A549 (cell line): Measurements from ENCODE around the gene ALDH1B1. TPM values are rescaled to one million over a fixed set of nuclear protein-coding genes. Genes with fewer than 3 reads are reported as not detected.

ENCODE experiments used
- ATAC-seq, 2 experiments: fragments of 200-7000 bp in 1 of 2; fragments of >200 bp in 1 of 2; cut with Nextera tagmentation in 1 of 2; cut with Tn5 transposase in 1 of 2; 3 replicates each; pipeline versions ENCODE4 v1.8.0 to v1.9.1; 2018 to 2020; ENCODE audit warnings: mild to moderate bottlenecking in 1 of 2, moderate library complexity in 1 of 2
- CTCF ChIA-PET: fragments of 300-600 bp; sonication (Branson Sonifier 250); formaldehyde crosslinking; extraction: SDS; loops from one replicate; lab custom pipeline; 2021; ENCODE audit warnings: antibody characterized with exemption, inconsistent platforms; lab: Yijun Ruan, JAX
- POLR2A ChIA-PET: fragments of 350-600 bp; formaldehyde crosslinking; extraction: SDS; loops from one replicate; lab custom pipeline; 2021; ENCODE audit warnings: antibody characterized with exemption, inconsistent platforms; lab: Yijun Ruan, JAX
- DNase-seq, 2 experiments: peaks; one replicate each; pipeline versions ENCODE4 v3.0.0 to v3.0.0-alpha.2; 2011 to 2016; ENCODE audit warnings: low read depth in 1 of 2, low spot score in 1 of 2
- FAIRE-seq: peaks from 2 replicates; lab custom pipeline; 2011; peaks lifted over from hg19 to GRCh38; lab: Jason Lieb, UNC
- H3K27ac ChIP-seq, 2 experiments: fragments of >200 bp; sonication (Bioruptor Twin); formaldehyde crosslinking; 3 replicates each; pipeline ENCODE4 v1.5.1; 2016 to 2017
- H3K4me1 ChIP-seq: fragments of >200 bp; sonication (Bioruptor Twin); formaldehyde crosslinking; 3 replicates; pipeline ENCODE4 v1.6.1; 2016
- H3K4me2 ChIP-seq: fragments of >200 bp; sonication (Bioruptor Twin); formaldehyde crosslinking; 3 replicates; pipeline ENCODE4 v1.6.1; 2016
- H3K4me3 ChIP-seq: fragments of >200 bp; sonication (Bioruptor Twin); formaldehyde crosslinking; 3 replicates; pipeline ENCODE4 v1.5.1; 2016
- H3K9me3 ChIP-seq: fragments of >200 bp; sonication (Bioruptor Twin); formaldehyde crosslinking; 3 replicates; pipeline ENCODE4 v1.6.1; 2016
- BCL3 ChIP-seq: fragments of >200 bp; sonication (Bioruptor Twin); formaldehyde crosslinking; IDR thresholded peaks from 3 replicates; pipeline ENCODE4 v1.6.1; 2016
- CBX2 ChIP-seq: fragments of 200-600 bp; sonication (generic); IDR thresholded peaks from 2 replicates; pipeline ENCODE4 v1.6.1; 2016; ENCODE audit warnings: low read depth, mild to moderate bottlenecking, borderline replicate concordance
- CBX8 ChIP-seq: fragments of 200-600 bp; sonication (generic); IDR thresholded peaks from 2 replicates; pipeline ENCODE4 v1.6.1; 2016
- CHD2 ChIP-seq: fragments of 150-350 bp; IDR thresholded peaks from 2 replicates; pipeline ENCODE4 v1.6.1; 2014; ENCODE audit warnings: low read length; ENCODE audit not compliant: partially characterized antibody
- CHD4 ChIP-seq: fragments of 200-600 bp; sonication (generic); IDR thresholded peaks from 2 replicates; pipeline ENCODE4 v1.6.1; 2016; ENCODE audit warnings: antibody characterized with exemption, mild to moderate bottlenecking, borderline replicate concordance
- EHMT2 ChIP-seq: fragments of 200-600 bp; sonication (generic); IDR thresholded peaks from 2 replicates; pipeline ENCODE4 v1.6.1; 2016; ENCODE audit warnings: antibody characterized with exemption, low read depth, mild to moderate bottlenecking, moderate library complexity
- ELK1 ChIP-seq: fragments of 150-350 bp; IDR thresholded peaks from 2 replicates; pipeline ENCODE4 v1.6.1; 2014; ENCODE audit warnings: low read depth, mild to moderate bottlenecking, low read length
- FOSB ChIP-seq: fragments of 250-450 bp; sonication (Bioruptor Pico); IDR thresholded peaks from 2 replicates; pipeline ENCODE4 v1.5.0; 2020; ENCODE audit warnings: mild to moderate bottlenecking, moderate library complexity
- HES2 ChIP-seq: fragments of >200 bp; sonication (Bioruptor Twin); formaldehyde crosslinking; IDR thresholded peaks from 2 replicates; pipeline ENCODE4 v1.6.1; 2016
- HMGXB4 ChIP-seq: fragments of 250-450 bp; sonication (Bioruptor Pico); IDR thresholded peaks from 2 replicates; pipeline ENCODE4 v1.5.0; 2021; ENCODE audit warnings: mild to moderate bottlenecking, moderate library complexity, borderline replicate concordance
- HOXA7 ChIP-seq: fragments of 250-450 bp; sonication (Bioruptor Pico); IDR thresholded peaks from 2 replicates; pipeline ENCODE4 v1.5.0; 2020; ENCODE audit warnings: mild to moderate bottlenecking, moderate library complexity
- HOXB5 ChIP-seq: fragments of 250-450 bp; sonication (Bioruptor Pico); IDR thresholded peaks from 2 replicates; pipeline ENCODE4 v1.5.0; 2020; ENCODE audit warnings: mild to moderate bottlenecking, moderate library complexity
- JUN ChIP-seq, 2 experiments: fragments of >200 bp; sonication (Bioruptor Twin); formaldehyde crosslinking; IDR thresholded peaks; 2 replicates in 1 of 2; 3 replicates in 1 of 2; pipeline ENCODE4 v1.6.1; 2016 to 2017
- KDM1A ChIP-seq: fragments of 200-600 bp; sonication (generic); IDR thresholded peaks from 2 replicates; pipeline ENCODE4 v1.6.1; 2016; ENCODE audit warnings: low read depth, mild to moderate bottlenecking
- MAFK ChIP-seq: fragments of 450-650 bp; IDR thresholded peaks from 2 replicates; pipeline ENCODE4 v1.6.1; 2014; ENCODE audit not compliant: partially characterized antibody
- MAX ChIP-seq: IDR thresholded peaks from 2 replicates; pipeline ENCODE4 v1.6.1; 2012
- MAZ ChIP-seq: fragments of 150-350 bp; IDR thresholded peaks from 2 replicates; pipeline ENCODE4 v1.6.1; 2014; ENCODE audit warnings: antibody characterized with exemption, low read depth, low read length, borderline replicate concordance
- MYC ChIP-seq: IDR thresholded peaks from 2 replicates; pipeline ENCODE4 v1.6.1; 2012; ENCODE audit warnings: mild to moderate bottlenecking, inconsistent platforms, low read length, improper control_type of control experiment, borderline replicate concordance
- POLR2AphosphoS2 ChIP-seq: conservative IDR thresholded peaks from 2 replicates; pipeline ENCODE4 v1.6.1; 2012; ENCODE audit warnings: low read length, improper control_type of control experiment, inconsistent platforms
- RAD21 ChIP-seq, 2 experiments: fragments of >200 bp in 1 of 2; sonication (Bioruptor Twin) in 1 of 2; formaldehyde crosslinking in 1 of 2; IDR thresholded peaks in 1 of 2; conservative IDR thresholded peaks in 1 of 2; 2 replicates in 1 of 2; 3 replicates in 1 of 2; pipeline ENCODE4 v1.6.1; 2012 to 2018; ENCODE audit warnings: inconsistent platforms in 1 of 2
- USF2 ChIP-seq: fragments of 450-650 bp; IDR thresholded peaks from 2 replicates; pipeline ENCODE4 v1.6.1; 2014; ENCODE audit warnings: antibody characterized with exemption
- ZFP36 ChIP-seq: fragments of 450-650 bp; IDR thresholded peaks from 2 replicates; pipeline ENCODE4 v1.6.1; 2014; ENCODE audit warnings: borderline replicate concordance; ENCODE audit not compliant: partially characterized antibody
- ZNF302 ChIP-seq: fragments of 250-450 bp; sonication (Bioruptor Pico); IDR thresholded peaks from 2 replicates; pipeline ENCODE4 v1.9.0; 2021; ENCODE audit warnings: inconsistent platforms, mild to moderate bottlenecking, moderate library complexity
- WGBS: methylation state at CpG from one replicate; pipeline ENCODE4 v1.1.6; 2017; ENCODE audit errors: missing lambda C conversion rate; 5-methylcytosine and 5-hydroxymethylcytosine counted together
- polyA plus RNA-seq, 4 experiments: library from polyadenylated mRNA; depleted of rRNA in 3 of 4; stranded (reverse); fragments of >200 nt; fragmentation: RNase III in 1 of 4; extraction: RNeasy Plus Mini Kit Qiagen cat#74134 plus additional on column Dnase treatment in 1 of 4; gene quantifications; 2 replicates in 3 of 4; 3 replicates in 1 of 4; pipeline ENCODE4 v1.2.3, GENCODE V29; 2011 to 2017

ALDH1B1 gene
- polyA plus RNA-seq, 2 of the 4 experiments (the other 2 are of a cell fraction): 40.2 to 71.8 TPM

GRCh38 chr9:38391278-38392118 lies 1.0 kb upstream of the ALDH1B1 start:
- ATAC-seq (no peak), DNase-seq (no peak), FAIRE-seq (no peak)
- H3K4me3 ChIP-seq: peak overlapping the region; percentile 66
- no peak overlapping the region; a peak in 5 of 6 replicates for H3K27ac ChIP-seq
- WGBS: 88% methylated on average over 18 of the region's 18 CpGs
- ChIA-PET CTCF (interaction anchor here (0.7 to 3.9 kb wide), 5 partner anchors 9 to 476 kb away, joined by 3 to 18 read pairs (median 11); no protein-coding TSS in a partner anchor), POLR2A (interaction anchor here (0.6 kb wide), 1 partner anchor 907 kb away, joined by 4 read pairs; no protein-coding TSS in a partner anchor)
- TF ChIP-seq HOXB5 (CRISPR knock-in tag): no peak
- no peak for TF ChIP-seq POLR2AphosphoS2
- TF ChIP-seq ELK1: no peak
- TF ChIP-seq HES2: no peak
- TF ChIP-seq ZNF302 (CRISPR knock-in tag): no peak
- no peak for TF ChIP-seq MAX
- TF ChIP-seq BCL3: no peak
- TF ChIP-seq JUN (IDR thresholded peaks at IDR 0.05): no peak
- no peak for TF ChIP-seq USF2
- no peak for TF ChIP-seq FOSB
- TF ChIP-seq, all 56 proteins: peak for 0
- Histone ChIP-seq H3K4me1 (peaks cover 14% of the 10 kb centered on the region; the same call in 1 of the 3 replicates), H3K9me3 (no peaks in the 10 kb centered on the region), H3K4me2 (peak overlapping the region; percentile 94)

- ATAC-seq (peak; percentile 12 to 26; a peak in 4 of 6 replicates), DNase-seq (peak in 1 of 2 experiments; percentile 26), FAIRE-seq (no peak)
- Histone ChIP-seq H3K4me1 (peaks cover 14% of the 10 kb centered on the region; the same call in 1 of the 3 replicates), H3K9me3 (no peaks in the 10 kb centered on the region), H3K4me2 (peak overlapping the region; percentile 94), H3K4me3 (peak overlapping the region; percentile 66), H3K27ac (peak overlapping the region; percentile 86 to 96)
- ChIA-PET CTCF (interaction anchor here (0.6 to 3.9 kb wide), 14 partner anchors 7 to 525 kb away, joined by 3 to 18 read pairs (median 4); no protein-coding TSS in a partner anchor), POLR2A (interaction anchor here (0.6 kb wide), 1 partner anchor 269 kb away, joined by 3 read pairs; no protein-coding TSS in a partner anchor)
- TF ChIP-seq RAD21 (conservative IDR thresholded peaks at IDR 0.05 in 1 of 2, IDR thresholded peaks at IDR 0.05 in 1 of 2) (0 out of 5 replicates have a peak, but pooled peaks of 1 of the 2 experiments have one; percentile 5), MAFK (peak; percentile 95), ZFP36 (peak; percentile 86), CHD2 (no peak)
- WGBS: 5% methylated on average over 6 of the region's 9 CpGs
Measured at GRCh38 chr9:38393128-38393796, 760 bp downstream of the ALDH1B1 start.

- DNase-seq (no peak), ATAC-seq (no peak), FAIRE-seq (no peak)
- ChIA-PET POLR2A (no interaction called here), CTCF (no interaction called here)
- 83% methylated on average over 9 of the region's 9 CpGs for WGBS
- peak overlapping the region; percentile 94; the same call in 1 of the 3 replicates for H3K4me2 ChIP-seq
- no peak overlapping the region for H3K27ac ChIP-seq
- H3K4me3 ChIP-seq: no peak overlapping the region
- H3K4me1 ChIP-seq: peaks cover 14% of the 10 kb centered on the region; the same call in 1 of the 3 replicates
- H3K9me3 ChIP-seq: no peaks in the 10 kb centered on the region
- TF ChIP-seq ELK1 (no peak), HMGXB4 (CRISPR knock-in tag) (no peak), KDM1A (no peak), CHD4 (no peak), EHMT2 (no peak), HOXA7 (CRISPR knock-in tag) (no peak), MYC (no peak), CBX8 (no peak), CBX2 (no peak), MAZ (no peak)
Measured at GRCh38 chr9:38394416-38394815, 1.9 kb downstream of the ALDH1B1 start.
